ENCODE measurements around the gene GTSE1. TPM values are rescaled to one million over a fixed set of nuclear protein-coding genes. Genes with fewer than 3 reads are reported as not detected.

Gene GTSE1
- polyA plus RNA-seq, 2 of the 4 experiments (the other 2 are of a cell fraction) = 11.5 to 25.7 TPM

DNA sequence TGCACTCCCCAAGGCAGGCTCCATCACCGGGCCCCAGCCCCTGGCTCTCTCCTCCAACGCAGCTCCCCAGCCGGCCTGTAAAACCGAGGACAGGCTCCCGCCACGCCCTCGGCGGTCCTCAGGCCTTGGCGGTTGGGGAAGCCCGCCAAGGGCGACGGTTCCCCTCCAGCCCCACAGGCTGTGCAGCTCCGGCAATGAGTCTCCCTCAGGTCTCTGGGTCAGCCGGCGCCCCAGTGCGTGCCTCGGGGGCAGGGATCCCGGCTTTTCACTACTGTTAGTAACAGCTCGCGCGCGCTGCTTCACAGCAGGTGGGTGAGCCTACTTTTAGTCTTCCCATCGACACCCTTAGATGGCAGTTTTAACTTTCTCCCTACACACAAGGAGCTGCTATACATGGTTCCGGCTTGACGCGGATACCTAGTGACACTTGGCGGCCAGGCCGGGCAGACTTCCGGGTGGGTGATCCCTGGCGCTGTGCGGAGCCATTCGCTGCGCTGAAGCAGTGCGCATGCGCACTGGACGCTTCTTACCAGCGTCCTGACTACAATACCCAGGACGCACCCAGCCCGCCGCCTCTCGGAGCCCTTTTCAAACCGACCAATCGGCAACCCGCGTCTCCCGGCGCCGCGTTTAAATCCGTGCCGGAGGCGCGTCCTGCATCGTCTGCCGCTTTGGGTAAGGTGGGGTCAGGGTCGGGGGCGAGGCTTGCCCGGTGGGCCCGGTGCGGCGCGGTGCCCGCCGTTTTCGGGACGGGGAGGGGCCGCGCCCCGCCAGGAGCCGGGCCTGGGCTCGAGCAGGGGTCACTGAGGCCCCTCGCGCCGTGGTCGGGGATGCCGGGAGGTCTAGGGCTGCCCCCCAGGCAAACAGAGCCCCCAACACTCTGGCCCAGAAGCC is at the start of gene GTSE1 (continued):
- no peak for TF ChIP-seq REST (IDR thresholded peaks at IDR 0.05)
- TF ChIP-seq RARB (CRISPR knock-in tag; IDR thresholded peaks at IDR 0.05) = no peak
- peak; percentile 24 to 34; a peak in 1 of 5 replicates for TF ChIP-seq RAD21 (conservative IDR thresholded peaks at IDR 0.05 in 1 of 2, IDR thresholded peaks at IDR 0.05 in 1 of 2)
- TF ChIP-seq, protein P1, sequence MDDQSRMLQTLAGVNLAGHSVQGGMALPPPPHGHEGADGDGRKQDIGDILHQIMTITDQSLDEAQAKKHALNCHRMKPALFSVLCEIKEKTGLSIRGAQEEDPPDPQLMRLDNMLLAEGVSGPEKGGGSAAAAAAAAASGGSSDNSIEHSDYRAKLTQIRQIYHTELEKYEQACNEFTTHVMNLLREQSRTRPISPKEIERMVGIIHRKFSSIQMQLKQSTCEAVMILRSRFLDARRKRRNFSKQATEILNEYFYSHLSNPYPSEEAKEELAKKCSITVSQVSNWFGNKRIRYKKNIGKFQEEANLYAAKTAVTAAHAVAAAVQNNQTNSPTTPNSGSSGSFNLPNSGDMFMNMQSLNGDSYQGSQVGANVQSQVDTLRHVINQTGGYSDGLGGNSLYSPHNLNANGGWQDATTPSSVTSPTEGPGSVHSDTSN (IDR thresholded peaks at IDR 0.05) = no peak
- TF ChIP-seq KDM5A (IDR thresholded peaks at IDR 0.05) = peak; percentile 73
- TF ChIP-seq ESRRA (IDR thresholded peaks at IDR 0.05; ENCODE audit: borderline replicate concordance, low read length) = no peak
- TF ChIP-seq USF2 (IDR thresholded peaks at IDR 0.05) = no peak
- no peak for TF ChIP-seq RNF2 (IDR thresholded peaks at IDR 0.05; ENCODE audit: borderline replicate concordance, low read depth)
- 0 out of 3 replicates have a peak, but pooled peaks have one; percentile 37 for TF ChIP-seq BCL3 (IDR thresholded peaks at IDR 0.05)
- TF ChIP-seq EP300 (IDR thresholded peaks at IDR 0.05) = no peak
- no peak for TF ChIP-seq NPAS2 (CRISPR knock-in tag; IDR thresholded peaks at IDR 0.05; ENCODE audit: borderline replicate concordance)
- no peak for TF ChIP-seq TFCP2L1 (CRISPR knock-in tag; IDR thresholded peaks at IDR 0.05)
- no peak for TF ChIP-seq HEYL (CRISPR knock-in tag; IDR thresholded peaks at IDR 0.05)
- TF ChIP-seq CTCF (IDR thresholded peaks at IDR 0.05) = no peak; the same call in 2 of the 3 replicates
- peak; percentile 67 for TF ChIP-seq POLR2A (IDR thresholded peaks at IDR 0.05; ENCODE audit: low read length)
- peak in 1 of 2 experiments; percentile 36; a peak in 1 of 5 replicates for TF ChIP-seq JUN (IDR thresholded peaks at IDR 0.05)
- TF ChIP-seq MAFK (IDR thresholded peaks at IDR 0.05; ENCODE audit: partially characterized antibody) = no peak
- TF ChIP-seq MYC (IDR thresholded peaks at IDR 0.05; ENCODE audit: borderline replicate concordance, low read length) = no peak
- TF ChIP-seq CHD2 (IDR thresholded peaks at IDR 0.05; ENCODE audit: low read length, partially characterized antibody) = no peak
- no peak for TF ChIP-seq FOXS1 (CRISPR knock-in tag; IDR thresholded peaks at IDR 0.05)
- no peak for TF ChIP-seq ZC3H11A (IDR thresholded peaks at IDR 0.05)
- no peak for TF ChIP-seq FOSL2 (IDR thresholded peaks at IDR 0.05)
- no peak for TF ChIP-seq FOSL2 (CRISPR knock-in tag; IDR thresholded peaks at IDR 0.05)
- TF ChIP-seq CHD4 (IDR thresholded peaks at IDR 0.05; ENCODE audit: borderline replicate concordance) = no peak
